Spleen (tissue), 7 donors: ENCODE results near the gene GPR148.

Experiments used
- CTCF ChIP-seq, 11 experiments: fragments of 200-600 bp in 7 of 11; fragments of 450-650 bp in 4 of 11; sonication (generic) in 4 of 11; IDR thresholded peaks in 8 of 11; conservative IDR thresholded peaks in 3 of 11; 1 replicate in 7 of 11; 2 replicates in 4 of 11; pipeline versions ENCODE4 v1.4.0 to v1.8.0; 2016 to 2021; ENCODE audit warnings: antibody characterized with exemption in 11 of 11, inconsistent platforms in 4 of 11, mild to moderate bottlenecking in 1 of 11
- POLR2A ChIP-seq, 3 donors: fragments of 450-650 bp; IDR thresholded peaks; one replicate each; pipeline ENCODE4 v1.5.1; 2017; ENCODE audit warnings: antibody characterized with exemption in 3 of 3, mild to moderate bottlenecking in 1 of 3
- donor health status: DM: no; HTN: no; CAD: no; lungs with moderate emphysema.
- donor health status: DM: no; HTN: no; CAD: no.
- donor health status: DM: no; HTN: no; CAD: no.

- TF ChIP-seq CTCF (IDR thresholded peaks at IDR 0.05 in 8 of 11, conservative IDR thresholded peaks at IDR 0.05 in 3 of 11) (no peak), POLR2A (IDR thresholded peaks at IDR 0.05) (no peak)
Measured at GRCh38 chr2:130744287-130745117, 15.6 kb downstream of the GPR148 start.
